ENCODE results near the gene CTIF. TPM values are rescaled to one million over a fixed set of nuclear protein-coding genes. Genes with fewer than 3 reads are reported as not detected.

The CTIF gene
- total and polyA plus RNA-seq, 11 donors, result 21.2 to 93.0 (median 68.0) TPM

DNA sequence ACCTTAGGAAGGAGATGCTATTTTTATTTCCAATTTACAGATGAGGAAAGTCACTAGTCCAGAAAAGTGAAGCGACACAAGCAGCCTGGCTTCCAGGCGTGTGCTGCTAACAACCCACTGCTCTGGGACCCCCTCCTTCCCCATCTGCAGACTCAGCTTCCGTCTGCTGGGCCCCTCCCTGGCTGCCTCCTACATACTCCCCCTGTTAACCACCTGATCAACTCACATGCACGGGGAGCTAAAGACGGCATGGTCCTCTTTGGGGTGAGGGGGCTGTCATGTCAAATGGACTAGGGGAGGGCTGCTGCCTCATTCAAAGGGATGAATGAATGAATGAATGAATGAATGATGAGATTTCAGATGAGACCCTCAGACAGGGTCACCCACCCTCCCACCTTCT lies 184.2 kb downstream of the CTIF start:
- H3K4me1 ChIP-seq, result peaks cover 0 to 30% (median 18%) of the 10 kb centered on the region in 12 donors
- no peak overlapping the region for H3K4me3 ChIP-seq
- 86 to 94% (median 92%) methylated on average over 5 of the region's 5 CpGs for WGBS, 4 donors
- no peak for ATAC-seq
- no peak for TF ChIP-seq POLR2A (IDR thresholded peaks at IDR 0.05)
- TF ChIP-seq, protein P1, sequence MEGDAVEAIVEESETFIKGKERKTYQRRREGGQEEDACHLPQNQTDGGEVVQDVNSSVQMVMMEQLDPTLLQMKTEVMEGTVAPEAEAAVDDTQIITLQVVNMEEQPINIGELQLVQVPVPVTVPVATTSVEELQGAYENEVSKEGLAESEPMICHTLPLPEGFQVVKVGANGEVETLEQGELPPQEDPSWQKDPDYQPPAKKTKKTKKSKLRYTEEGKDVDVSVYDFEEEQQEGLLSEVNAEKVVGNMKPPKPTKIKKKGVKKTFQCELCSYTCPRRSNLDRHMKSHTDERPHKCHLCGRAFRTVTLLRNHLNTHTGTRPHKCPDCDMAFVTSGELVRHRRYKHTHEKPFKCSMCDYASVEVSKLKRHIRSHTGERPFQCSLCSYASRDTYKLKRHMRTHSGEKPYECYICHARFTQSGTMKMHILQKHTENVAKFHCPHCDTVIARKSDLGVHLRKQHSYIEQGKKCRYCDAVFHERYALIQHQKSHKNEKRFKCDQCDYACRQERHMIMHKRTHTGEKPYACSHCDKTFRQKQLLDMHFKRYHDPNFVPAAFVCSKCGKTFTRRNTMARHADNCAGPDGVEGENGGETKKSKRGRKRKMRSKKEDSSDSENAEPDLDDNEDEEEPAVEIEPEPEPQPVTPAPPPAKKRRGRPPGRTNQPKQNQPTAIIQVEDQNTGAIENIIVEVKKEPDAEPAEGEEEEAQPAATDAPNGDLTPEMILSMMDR (IDR thresholded peaks at IDR 0.05), result no peak
- no peak for DNase-seq
- H3K27ac ChIP-seq, result no peak overlapping the region
- intact Hi-C loops (cut with DNase I), result no loop called here
- peaks cover 0 to 9% (median 0%) of the 10 kb centered on the region in 12 donors for H3K9me3 ChIP-seq
- peaks cover 0 to 13% (median 0%) of the 10 kb centered on the region in 9 donors for H3K36me3 ChIP-seq
- no peaks in the 10 kb centered on the region for H3K27me3 ChIP-seq

DNA sequence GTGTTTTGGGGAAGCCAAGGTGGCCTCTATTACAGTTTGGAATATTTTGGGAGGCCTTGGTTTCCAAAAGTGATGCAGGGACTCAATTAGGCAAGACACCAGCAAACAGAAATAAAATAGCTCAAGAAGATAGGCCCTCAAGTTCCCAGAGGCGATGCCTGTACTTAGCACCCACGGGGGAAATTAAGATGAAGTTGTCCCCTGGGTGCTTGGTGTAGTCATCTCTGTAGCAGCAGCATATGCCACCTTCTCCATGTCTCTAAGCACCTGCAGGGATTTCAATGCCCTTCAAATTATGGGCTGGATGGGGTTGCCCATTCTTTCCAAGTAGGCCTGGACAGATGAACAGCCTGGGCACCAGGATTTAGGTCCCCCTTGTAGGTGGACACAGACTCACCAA lies 185.0 kb downstream of the CTIF start:
- H3K9me3 ChIP-seq, result peaks cover 0 to 12% (median 0%) of the 10 kb centered on the region in 12 donors
- H3K27me3 ChIP-seq, result no peaks in the 10 kb centered on the region
- H3K4me1 ChIP-seq, result peaks cover 0 to 38% (median 24%) of the 10 kb centered on the region in 12 donors
- TF ChIP-seq, protein P1 (IDR thresholded peaks at IDR 0.05), result no peak
- TF ChIP-seq POLR2A (IDR thresholded peaks at IDR 0.05), result no peak
- no peak overlapping the region for H3K27ac ChIP-seq
- 94 to 100% (median 97%) methylated on average over 2 of the region's 2 CpGs for WGBS, 4 donors
- intact Hi-C loops (cut with DNase I), result no loop called here
- H3K36me3 ChIP-seq, result peaks cover 0 to 6% (median 0%) of the 10 kb centered on the region in 9 donors
- no peak for ATAC-seq
- H3K4me3 ChIP-seq, result no peak overlapping the region
- DNase-seq, result no peak

DNA sequence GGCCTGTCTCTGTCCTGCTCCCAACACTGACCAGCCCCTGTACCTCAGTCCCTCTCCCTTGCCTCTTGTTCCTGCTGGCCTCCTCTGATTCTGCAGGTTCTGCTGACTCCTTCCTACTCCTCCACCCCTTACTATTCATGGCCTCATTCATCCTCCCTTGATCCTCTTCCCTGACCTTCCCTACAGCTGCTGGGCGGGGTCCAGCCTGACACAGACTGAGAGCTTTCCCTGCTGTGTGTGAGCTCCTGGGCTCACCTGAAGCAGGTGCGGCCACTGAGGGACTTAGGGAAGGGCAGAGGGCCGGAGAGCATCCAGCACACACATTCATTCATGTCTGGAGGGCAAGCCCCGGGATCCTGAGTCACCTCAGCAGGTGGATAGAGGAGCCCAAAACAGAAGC lies 185.6 kb downstream of the CTIF start:
- Histone ChIP-seq H3K4me1 (peaks cover 0 to 40% (median 24%) of the 10 kb centered on the region in 12 donors), H3K9me3 (peaks cover 0 to 12% (median 0%) of the 10 kb centered on the region in 12 donors), H3K4me3 (no peak overlapping the region), H3K36me3 (no peaks in the 10 kb centered on the region), H3K27me3 (no peaks in the 10 kb centered on the region), H3K27ac (no peak overlapping the region)
- no peak for DNase-seq
- WGBS, 4 donors, result 97 to 99% (median 98%) methylated on average over 4 of the region's 4 CpGs
- intact Hi-C loops (cut with DNase I), result no loop called here
- TF ChIP-seq, protein P1 (IDR thresholded peaks at IDR 0.05), result no peak
- TF ChIP-seq POLR2A (IDR thresholded peaks at IDR 0.05), result no peak
- ATAC-seq, result no peak

DNA sequence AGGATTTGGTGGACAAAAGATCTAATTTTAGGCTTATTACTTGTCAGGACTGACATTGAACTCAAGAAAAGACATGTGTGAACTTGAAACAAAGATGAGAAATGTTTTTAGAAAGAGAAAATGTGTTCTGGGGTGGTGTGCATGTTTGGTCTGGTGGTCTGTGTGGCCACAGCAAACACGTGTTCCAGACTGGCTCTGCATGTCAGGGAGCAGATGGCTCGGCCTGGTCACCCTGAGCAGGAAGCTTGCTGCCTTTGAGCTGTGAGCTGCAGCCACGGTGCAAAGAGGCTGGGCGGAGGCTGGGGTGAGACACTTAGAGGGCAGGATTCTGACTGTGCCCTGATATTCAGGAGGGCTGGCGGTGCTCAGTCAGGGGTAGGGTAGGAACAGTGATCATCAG lies 186.1 kb downstream of the CTIF start:
- no peak overlapping the region for H3K27ac ChIP-seq
- no peak overlapping the region for H3K4me3 ChIP-seq
- DNase-seq (no peak), ATAC-seq (no peak)
- intact Hi-C loops (cut with DNase I), result no loop called here
- no peaks in the 10 kb centered on the region for H3K27me3 ChIP-seq
- peaks cover 0 to 12% (median 0%) of the 10 kb centered on the region in 12 donors for H3K9me3 ChIP-seq
- H3K4me1 ChIP-seq, result peaks cover 0 to 40% (median 24%) of the 10 kb centered on the region in 12 donors
- WGBS, 4 donors, result 79 to 90% (median 88%) methylated on average over 4 to 5 of the region's 5 CpGs
- H3K36me3 ChIP-seq, result no peaks in the 10 kb centered on the region
- no peak for TF ChIP-seq POLR2A (IDR thresholded peaks at IDR 0.05)
- TF ChIP-seq, protein P1 (IDR thresholded peaks at IDR 0.05), result no peak

All from heart left ventricle (tissue), 16 donors.